ENCODE results near the gene DHRSX.

The DHRSX gene

DNA sequence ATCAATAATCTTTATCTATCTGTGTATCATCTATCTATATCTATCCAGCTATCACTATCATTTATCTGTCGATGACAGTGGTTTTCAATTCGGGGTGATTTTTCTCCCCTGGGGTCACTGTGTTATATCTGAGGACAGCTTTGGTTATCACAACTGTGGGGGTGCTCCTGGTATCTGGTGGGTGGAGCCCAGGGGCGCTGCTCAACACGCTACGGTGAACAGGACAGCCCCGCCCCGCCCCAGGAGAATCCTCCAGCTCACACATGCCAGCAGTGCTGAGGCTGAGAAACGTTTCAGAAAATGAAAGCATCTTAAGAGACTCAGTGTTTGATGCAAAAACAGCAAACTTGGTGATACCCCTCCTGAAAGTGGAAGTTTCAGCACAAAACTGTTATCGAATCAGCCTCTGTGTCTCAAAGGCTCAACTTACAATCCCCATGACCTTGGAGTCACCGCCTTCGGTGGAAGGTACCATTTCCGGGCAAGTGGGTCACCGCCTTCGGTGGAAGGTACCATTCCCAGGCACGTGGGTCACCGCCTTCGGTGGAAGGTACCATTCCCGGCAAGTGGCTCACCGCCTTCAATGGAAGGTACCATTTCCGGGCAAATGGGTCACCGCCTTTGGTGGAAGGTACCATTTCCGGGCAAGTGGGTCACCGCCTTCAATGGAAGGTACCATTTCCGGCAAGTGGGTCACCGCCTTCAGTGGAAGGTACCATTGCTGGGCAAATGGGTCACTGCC lies 315.3 kb downstream of the DHRSX start:
- DNase-seq = no peak

DNA sequence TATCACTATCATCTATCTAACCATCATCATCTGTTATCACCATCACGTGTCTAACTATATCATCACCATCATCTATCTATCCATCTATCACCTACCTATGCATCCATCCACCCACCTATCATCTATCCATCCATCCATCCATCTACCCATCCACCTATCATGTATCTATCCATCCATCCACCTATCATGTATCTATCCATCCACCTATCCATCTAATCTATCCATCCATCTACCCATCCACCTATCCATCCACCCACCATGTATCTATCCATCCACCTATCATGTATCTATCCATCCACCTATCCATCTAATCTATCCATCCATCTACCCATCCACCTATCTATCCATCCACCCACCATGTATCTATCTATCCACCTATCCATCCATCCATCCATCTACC lies 316.7 kb downstream of the DHRSX start:
- no peak for DNase-seq

DNA sequence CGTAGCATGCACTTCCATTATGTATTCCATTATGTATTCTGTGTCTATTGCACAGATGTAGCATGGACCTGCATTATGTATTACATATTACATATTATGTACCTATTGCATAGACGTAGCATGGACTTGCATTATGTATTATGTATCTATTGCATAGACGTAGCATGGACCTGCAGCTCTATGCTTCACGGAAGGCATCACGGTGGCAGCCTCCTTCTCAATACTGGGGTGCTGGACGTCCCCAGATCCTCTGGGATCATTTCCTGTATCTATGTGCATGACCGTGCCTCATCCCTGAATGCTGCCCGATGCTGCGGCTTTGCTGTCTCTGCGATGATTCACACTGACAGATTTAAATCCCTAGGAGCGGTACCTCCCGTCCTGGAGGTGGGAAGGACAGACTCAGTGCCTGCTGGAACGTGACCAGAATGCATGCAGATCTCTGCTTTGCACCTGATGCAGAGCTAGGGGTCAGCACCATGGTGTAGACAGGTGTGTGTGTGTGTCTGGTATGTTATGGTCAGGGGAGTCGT lies 317.5 kb downstream of the DHRSX start:
- no peak for DNase-seq

DNA sequence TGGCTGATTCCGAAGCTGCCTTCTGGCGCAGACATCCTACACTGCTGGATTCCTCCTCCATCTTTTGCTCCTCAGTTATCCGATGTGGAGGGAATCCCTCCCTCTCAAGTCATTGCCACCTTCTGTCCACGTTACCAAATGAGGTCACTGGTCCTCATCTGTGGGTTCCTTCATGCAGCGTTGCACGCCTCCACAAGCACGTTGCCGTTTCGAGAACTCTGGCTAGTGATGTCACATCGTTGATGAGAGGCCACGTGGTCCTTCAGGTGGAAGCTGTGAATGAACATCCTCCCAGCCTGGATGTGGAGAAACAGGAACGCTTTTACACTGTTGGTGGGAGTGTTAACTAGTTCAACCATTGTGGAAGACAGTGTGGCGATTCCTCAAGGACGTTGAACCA lies 323.2 kb downstream of the DHRSX start:
- no peak for DNase-seq

DNA sequence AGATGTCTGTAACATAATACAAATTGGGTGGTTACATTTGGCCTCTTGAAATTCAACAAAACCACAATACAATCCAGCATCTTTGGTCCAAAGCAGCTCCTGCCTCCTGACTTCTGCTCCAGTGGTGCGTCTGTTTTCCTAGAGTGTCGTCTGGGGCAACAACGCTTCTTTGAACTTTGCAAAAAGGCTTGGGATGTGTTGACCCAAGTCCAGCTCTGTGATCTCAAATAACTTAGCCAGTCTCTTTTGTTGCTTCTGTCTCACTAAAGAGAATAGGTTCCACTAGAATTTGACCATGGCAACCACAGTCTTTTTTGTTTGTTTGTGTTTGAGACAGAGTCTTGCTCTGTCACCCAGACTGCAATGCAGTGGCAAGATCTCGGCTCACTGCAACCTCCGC lies 324.0 kb downstream of the DHRSX start:
- no peak for DNase-seq

DNA sequence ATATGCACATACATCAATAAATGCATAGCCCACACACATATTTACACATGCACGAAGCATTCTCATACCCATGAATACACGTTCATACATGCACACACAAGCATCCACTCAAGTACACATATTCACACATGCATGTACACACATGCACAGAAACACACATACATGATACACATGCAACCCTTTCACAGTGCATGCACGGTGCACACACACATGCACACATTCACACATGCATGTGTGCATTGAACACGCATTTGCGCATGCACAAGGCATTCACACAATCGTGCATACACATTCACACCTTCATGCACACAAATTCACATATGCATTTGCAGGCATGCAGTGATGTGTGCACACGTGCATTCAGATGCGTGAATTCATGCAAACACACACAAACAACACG lies 324.5 kb downstream of the DHRSX start:
- no peak for DNase-seq

DNA sequence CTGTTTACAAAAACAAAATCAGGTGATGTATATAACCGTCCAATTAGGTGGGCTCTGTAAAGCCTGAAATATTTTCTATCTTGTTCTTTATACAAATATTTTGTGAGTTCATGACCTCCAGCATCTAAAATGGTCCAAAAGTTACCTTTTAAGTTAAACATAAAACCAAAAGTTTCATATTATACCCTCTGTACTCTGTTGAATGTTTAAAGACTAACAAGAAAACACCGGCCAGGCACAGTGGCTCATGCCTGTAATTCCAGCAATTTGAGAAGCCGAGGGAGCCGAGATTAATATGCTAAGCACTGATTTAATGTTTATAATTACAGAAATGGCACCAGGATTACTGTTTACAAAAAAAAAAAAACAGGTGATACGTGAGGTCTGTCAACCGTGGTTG lies 328.4 kb downstream of the DHRSX start:
- DNase-seq = no peak

Data from NCI-H510A (cell line).